ENCODE results near the gene OXCT1. TPM values are rescaled to one million over a fixed set of nuclear protein-coding genes. Genes with fewer than 3 reads are reported as not detected.

The OXCT1 gene
- total RNA-seq, 1 donor from 2014 or later = 39.9 TPM

DNA sequence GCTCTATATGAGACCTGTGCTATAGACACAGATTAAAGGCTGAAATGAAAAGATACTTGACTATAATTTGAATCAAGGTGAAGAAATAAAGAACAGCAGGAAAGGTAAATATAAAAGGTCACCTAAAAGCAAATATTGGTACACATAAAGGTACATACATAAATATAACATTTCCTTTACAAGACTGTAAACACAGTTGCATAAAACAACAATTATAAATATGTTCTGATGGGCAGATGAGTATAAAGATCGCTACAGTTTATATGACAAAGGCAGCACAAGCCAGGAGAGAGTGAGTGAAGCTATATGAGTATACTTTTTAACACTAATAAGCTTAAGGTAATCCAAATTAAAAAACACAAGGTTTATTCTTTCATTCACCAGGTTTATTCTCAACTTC lies 114.5 kb downstream of the OXCT1 start:
- no peak overlapping the region for H3K9ac ChIP-seq
- TF ChIP-seq, protein P1, sequence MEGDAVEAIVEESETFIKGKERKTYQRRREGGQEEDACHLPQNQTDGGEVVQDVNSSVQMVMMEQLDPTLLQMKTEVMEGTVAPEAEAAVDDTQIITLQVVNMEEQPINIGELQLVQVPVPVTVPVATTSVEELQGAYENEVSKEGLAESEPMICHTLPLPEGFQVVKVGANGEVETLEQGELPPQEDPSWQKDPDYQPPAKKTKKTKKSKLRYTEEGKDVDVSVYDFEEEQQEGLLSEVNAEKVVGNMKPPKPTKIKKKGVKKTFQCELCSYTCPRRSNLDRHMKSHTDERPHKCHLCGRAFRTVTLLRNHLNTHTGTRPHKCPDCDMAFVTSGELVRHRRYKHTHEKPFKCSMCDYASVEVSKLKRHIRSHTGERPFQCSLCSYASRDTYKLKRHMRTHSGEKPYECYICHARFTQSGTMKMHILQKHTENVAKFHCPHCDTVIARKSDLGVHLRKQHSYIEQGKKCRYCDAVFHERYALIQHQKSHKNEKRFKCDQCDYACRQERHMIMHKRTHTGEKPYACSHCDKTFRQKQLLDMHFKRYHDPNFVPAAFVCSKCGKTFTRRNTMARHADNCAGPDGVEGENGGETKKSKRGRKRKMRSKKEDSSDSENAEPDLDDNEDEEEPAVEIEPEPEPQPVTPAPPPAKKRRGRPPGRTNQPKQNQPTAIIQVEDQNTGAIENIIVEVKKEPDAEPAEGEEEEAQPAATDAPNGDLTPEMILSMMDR (IDR thresholded peaks at IDR 0.05) = no peak
- no peak for TF ChIP-seq EZH2phosphoT487 (IDR thresholded peaks at IDR 0.05)
- TF ChIP-seq EZH2 (IDR thresholded peaks at IDR 0.05) = no peak
- no peaks in the 10 kb centered on the region for H3K27me3 Mint-ChIP-seq (ENCODE audit: insufficient read depth, low read depth)

DNA sequence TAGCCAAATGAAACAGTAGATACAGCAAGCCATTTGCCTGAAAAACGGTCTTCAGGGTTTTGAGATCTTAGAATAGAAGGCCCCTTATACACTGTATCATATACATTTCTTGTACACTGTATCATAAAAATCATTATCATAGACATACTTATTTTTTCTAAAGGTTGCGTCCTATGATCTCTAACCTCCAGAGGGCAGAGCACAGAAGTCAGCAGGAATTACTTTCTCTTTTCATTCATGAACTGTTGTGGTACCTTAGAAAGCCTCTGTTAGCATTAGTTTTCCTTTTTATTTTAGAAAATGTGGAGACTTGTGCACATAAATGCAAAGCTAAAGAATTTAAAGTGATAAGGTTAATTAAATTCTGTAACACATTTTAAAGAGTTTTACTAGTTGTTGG lies 115.4 kb downstream of the OXCT1 start:
- no peak overlapping the region for H3K4me2 ChIP-seq
- H3K4me3 Mint-ChIP-seq = no peak overlapping the region

More for the DNA sequence above, 114.5 kb downstream of the OXCT1 start:
- H3K9me3 Mint-ChIP-seq = no peaks in the 10 kb centered on the region
- H3K27me3 ChIP-seq = no peaks in the 10 kb centered on the region
- DNase-seq (ENCODE audit: low spot score) = no peak
- no peak overlapping the region for H3K27ac Mint-ChIP-seq
- no peak overlapping the region for H3K4me3 ChIP-seq
- no peak overlapping the region for H3K27ac ChIP-seq
- H3K4me1 Mint-ChIP-seq = no peaks in the 10 kb centered on the region
- H3K79me2 ChIP-seq (ENCODE audit: low read depth) = no peaks in the 10 kb centered on the region
- no peaks in the 10 kb centered on the region for H3K9me3 ChIP-seq (ENCODE audit: low read depth)
- peaks cover 9% of the 10 kb centered on the region for H3K4me1 ChIP-seq
- H4K20me1 ChIP-seq (ENCODE audit: low read depth) = no peaks in the 10 kb centered on the region
- no peaks in the 10 kb centered on the region for H3K36me3 ChIP-seq
- no peak overlapping the region for H2AFZ ChIP-seq (replicated peaks)
- H3K4me3 Mint-ChIP-seq = no peak overlapping the region
- H3F3A ChIP-seq (ENCODE audit: low read depth) = no peaks in the 10 kb centered on the region
- H3K4me2 ChIP-seq = no peak overlapping the region
- H3K36me3 Mint-ChIP-seq = peaks cover 12% of the 10 kb centered on the region

DNA sequence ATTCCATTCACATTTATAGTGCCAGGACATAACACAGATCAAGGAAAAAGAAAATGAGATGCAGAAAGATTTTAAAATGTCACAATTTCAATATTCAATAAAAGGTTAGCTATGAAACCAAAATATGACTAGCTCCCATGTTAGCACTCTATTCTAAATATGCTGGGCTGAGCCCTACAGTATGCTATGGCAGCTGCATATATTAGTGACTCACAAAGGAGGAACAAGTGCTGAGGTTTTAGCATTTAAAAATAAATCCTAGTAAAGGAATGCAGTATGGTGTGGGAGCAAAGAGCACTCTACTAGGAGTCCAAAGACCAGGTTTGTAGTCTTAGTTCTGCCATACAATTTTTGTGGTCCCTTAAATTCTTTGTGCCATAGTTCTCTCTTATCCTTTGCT lies 118.4 kb downstream of the OXCT1 start:
- Mint-ChIP-seq H3K4me3 (no peak overlapping the region), H3K27ac (no peak overlapping the region), H3K4me1 (no peaks in the 10 kb centered on the region), H3K27me3 (ENCODE audit: insufficient read depth, low read depth) (no peaks in the 10 kb centered on the region), H3K9me3 (no peaks in the 10 kb centered on the region), H3K36me3 (peaks cover 2% of the 10 kb centered on the region)
- H3K79me2 ChIP-seq (ENCODE audit: low read depth) = no peaks in the 10 kb centered on the region
- no peak overlapping the region for H3K9ac ChIP-seq
- no peaks in the 10 kb centered on the region for H3F3A ChIP-seq (ENCODE audit: low read depth)
- no peak overlapping the region for H3K27ac ChIP-seq
- H4K20me1 ChIP-seq (ENCODE audit: low read depth) = no peaks in the 10 kb centered on the region
- peaks cover 7% of the 10 kb centered on the region for H3K36me3 ChIP-seq
- H3K4me3 ChIP-seq = no peak overlapping the region
- DNase-seq (ENCODE audit: low spot score) = no peak
- no peak overlapping the region for H3K4me2 ChIP-seq
- no peak overlapping the region for H2AFZ ChIP-seq (replicated peaks)
- no peaks in the 10 kb centered on the region for H3K9me3 ChIP-seq (ENCODE audit: low read depth)
- H3K4me1 ChIP-seq = peaks cover 1% of the 10 kb centered on the region
- TF ChIP-seq EZH2 (IDR thresholded peaks at IDR 0.05) = no peak
- no peak for TF ChIP-seq EZH2phosphoT487 (IDR thresholded peaks at IDR 0.05)
- TF ChIP-seq, protein P1 (IDR thresholded peaks at IDR 0.05) = no peak
- H3K27me3 ChIP-seq = no peaks in the 10 kb centered on the region

More for the DNA sequence above, 115.4 kb downstream of the OXCT1 start:
- no peaks in the 10 kb centered on the region for H3K79me2 ChIP-seq (ENCODE audit: low read depth)
- Mint-ChIP-seq H3K27me3 (ENCODE audit: insufficient read depth, low read depth) (no peaks in the 10 kb centered on the region), H3K4me1 (no peaks in the 10 kb centered on the region), H3K27ac (no peak overlapping the region), H3K36me3 (peaks cover 12% of the 10 kb centered on the region), H3K9me3 (no peaks in the 10 kb centered on the region)
- no peak overlapping the region for H3K27ac ChIP-seq
- H3K27me3 ChIP-seq = no peaks in the 10 kb centered on the region
- TF ChIP-seq EZH2phosphoT487 (IDR thresholded peaks at IDR 0.05) = no peak
- TF ChIP-seq, protein P1 (IDR thresholded peaks at IDR 0.05) = peak; percentile 23
- TF ChIP-seq EZH2 (IDR thresholded peaks at IDR 0.05) = no peak
- H3K4me1 ChIP-seq = peaks cover 9% of the 10 kb centered on the region
- no peak for DNase-seq (ENCODE audit: low spot score)
- H4K20me1 ChIP-seq (ENCODE audit: low read depth) = no peaks in the 10 kb centered on the region
- H3K4me3 ChIP-seq = no peak overlapping the region
- H3K36me3 ChIP-seq = no peaks in the 10 kb centered on the region
- no peaks in the 10 kb centered on the region for H3F3A ChIP-seq (ENCODE audit: low read depth)
- H3K9ac ChIP-seq = no peak overlapping the region
- H3K9me3 ChIP-seq (ENCODE audit: low read depth) = no peaks in the 10 kb centered on the region
- no peak overlapping the region for H2AFZ ChIP-seq (replicated peaks)
